SK-N-SH treated with all-trans-retinoic acid at 6 μM for 48 hours (cell line): ENCODE results near the gene BHMT2.

Source experiments
- CSDC2 ChIP-seq: fragments of 250-450 bp; sonication (Bioruptor Pico); IDR thresholded peaks from 2 replicates; pipeline ENCODE4 v1.5.0; 2020; ENCODE audit warnings: mild to moderate bottlenecking, moderate library complexity
- RARB ChIP-seq: fragments of 250-450 bp; sonication (Bioruptor Pico); IDR thresholded peaks from 2 replicates; pipeline ENCODE4 v1.8.0; 2021; ENCODE audit warnings: mild to moderate bottlenecking, moderate library complexity
- TF ChIP-seq, protein P1 (sequence below): fragments of 250-450 bp; sonication (Bioruptor Pico); IDR thresholded peaks from 2 replicates; pipeline ENCODE4 v1.5.1; 2021; ENCODE audit warnings: mild to moderate bottlenecking, moderate library complexity
- TF ChIP-seq, protein P2 (sequence below): fragments of 250-450 bp; sonication (Bioruptor Pico); IDR thresholded peaks from 2 replicates; pipeline ENCODE4 v1.8.0; 2020; ENCODE audit warnings: mild to moderate bottlenecking, moderate library complexity, borderline replicate concordance
- TF ChIP-seq, protein P3 (sequence below): fragments of 250-450 bp; sonication (Bioruptor Pico); IDR thresholded peaks from 2 replicates; pipeline ENCODE4 v1.5.0; 2020; ENCODE audit warnings: mild to moderate bottlenecking, moderate library complexity

DNA sequence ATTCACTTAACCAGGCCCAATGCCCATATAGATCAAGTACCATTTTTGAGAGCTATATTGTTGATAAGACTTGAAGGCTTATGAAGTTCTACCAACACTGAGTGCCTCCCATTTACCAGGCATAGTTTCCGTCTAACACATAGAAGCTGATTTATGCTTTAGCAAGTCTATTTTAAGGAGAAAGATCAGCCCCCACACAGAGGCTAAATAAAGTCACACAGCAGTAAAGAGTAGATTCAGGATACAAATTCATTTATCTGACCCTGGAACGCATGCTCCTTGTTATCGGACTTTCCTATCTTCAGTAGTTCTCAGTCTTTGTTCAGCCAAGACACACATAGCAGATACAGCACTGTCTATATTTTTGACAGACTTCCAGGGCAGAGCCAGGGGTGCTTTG is 34.3 kb upstream of the BHMT2 start:
- no peak for TF ChIP-seq RARB (CRISPR knock-in tag)
- TF ChIP-seq, protein P1, sequence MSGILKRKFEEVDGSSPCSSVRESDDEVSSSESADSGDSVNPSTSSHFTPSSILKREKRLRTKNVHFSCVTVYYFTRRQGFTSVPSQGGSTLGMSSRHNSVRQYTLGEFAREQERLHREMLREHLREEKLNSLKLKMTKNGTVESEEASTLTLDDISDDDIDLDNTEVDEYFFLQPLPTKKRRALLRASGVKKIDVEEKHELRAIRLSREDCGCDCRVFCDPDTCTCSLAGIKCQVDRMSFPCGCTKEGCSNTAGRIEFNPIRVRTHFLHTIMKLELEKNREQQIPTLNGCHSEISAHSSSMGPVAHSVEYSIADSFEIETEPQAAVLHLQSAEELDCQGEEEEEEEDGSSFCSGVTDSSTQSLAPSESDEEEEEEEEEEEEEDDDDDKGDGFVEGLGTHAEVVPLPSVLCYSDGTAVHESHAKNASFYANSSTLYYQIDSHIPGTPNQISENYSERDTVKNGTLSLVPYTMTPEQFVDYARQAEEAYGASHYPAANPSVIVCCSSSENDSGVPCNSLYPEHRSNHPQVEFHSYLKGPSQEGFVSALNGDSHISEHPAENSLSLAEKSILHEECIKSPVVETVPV (CRISPR knock-in tag), result no peak
- TF ChIP-seq, protein P2, sequence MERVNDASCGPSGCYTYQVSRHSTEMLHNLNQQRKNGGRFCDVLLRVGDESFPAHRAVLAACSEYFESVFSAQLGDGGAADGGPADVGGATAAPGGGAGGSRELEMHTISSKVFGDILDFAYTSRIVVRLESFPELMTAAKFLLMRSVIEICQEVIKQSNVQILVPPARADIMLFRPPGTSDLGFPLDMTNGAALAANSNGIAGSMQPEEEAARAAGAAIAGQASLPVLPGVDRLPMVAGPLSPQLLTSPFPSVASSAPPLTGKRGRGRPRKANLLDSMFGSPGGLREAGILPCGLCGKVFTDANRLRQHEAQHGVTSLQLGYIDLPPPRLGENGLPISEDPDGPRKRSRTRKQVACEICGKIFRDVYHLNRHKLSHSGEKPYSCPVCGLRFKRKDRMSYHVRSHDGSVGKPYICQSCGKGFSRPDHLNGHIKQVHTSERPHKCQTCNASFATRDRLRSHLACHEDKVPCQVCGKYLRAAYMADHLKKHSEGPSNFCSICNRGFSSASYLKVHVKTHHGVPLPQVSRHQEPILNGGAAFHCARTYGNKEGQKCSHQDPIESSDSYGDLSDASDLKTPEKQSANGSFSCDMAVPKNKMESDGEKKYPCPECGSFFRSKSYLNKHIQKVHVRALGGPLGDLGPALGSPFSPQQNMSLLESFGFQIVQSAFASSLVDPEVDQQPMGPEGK (CRISPR knock-in tag), result no peak
- TF ChIP-seq, protein P3, sequence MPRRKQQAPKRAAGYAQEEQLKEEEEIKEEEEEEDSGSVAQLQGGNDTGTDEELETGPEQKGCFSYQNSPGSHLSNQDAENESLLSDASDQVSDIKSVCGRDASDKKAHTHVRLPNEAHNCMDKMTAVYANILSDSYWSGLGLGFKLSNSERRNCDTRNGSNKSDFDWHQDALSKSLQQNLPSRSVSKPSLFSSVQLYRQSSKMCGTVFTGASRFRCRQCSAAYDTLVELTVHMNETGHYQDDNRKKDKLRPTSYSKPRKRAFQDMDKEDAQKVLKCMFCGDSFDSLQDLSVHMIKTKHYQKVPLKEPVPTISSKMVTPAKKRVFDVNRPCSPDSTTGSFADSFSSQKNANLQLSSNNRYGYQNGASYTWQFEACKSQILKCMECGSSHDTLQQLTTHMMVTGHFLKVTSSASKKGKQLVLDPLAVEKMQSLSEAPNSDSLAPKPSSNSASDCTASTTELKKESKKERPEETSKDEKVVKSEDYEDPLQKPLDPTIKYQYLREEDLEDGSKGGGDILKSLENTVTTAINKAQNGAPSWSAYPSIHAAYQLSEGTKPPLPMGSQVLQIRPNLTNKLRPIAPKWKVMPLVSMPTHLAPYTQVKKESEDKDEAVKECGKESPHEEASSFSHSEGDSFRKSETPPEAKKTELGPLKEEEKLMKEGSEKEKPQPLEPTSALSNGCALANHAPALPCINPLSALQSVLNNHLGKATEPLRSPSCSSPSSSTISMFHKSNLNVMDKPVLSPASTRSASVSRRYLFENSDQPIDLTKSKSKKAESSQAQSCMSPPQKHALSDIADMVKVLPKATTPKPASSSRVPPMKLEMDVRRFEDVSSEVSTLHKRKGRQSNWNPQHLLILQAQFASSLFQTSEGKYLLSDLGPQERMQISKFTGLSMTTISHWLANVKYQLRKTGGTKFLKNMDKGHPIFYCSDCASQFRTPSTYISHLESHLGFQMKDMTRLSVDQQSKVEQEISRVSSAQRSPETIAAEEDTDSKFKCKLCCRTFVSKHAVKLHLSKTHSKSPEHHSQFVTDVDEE (CRISPR knock-in tag), result no peak
- TF ChIP-seq CSDC2 (CRISPR knock-in tag), result no peak
